Ishikawa (cell line): Measurements from ENCODE around the gene SRC.

Source experiments
- CEBPB ChIP-seq: IDR thresholded peaks from 2 replicates; pipeline ENCODE4 v1.6.1; 2012
- CREB1 ChIP-seq: IDR thresholded peaks from 2 replicates; pipeline ENCODE4 v1.6.1; 2012; ENCODE audit warnings: low read depth
- EGR1 ChIP-seq: IDR thresholded peaks from 2 replicates; pipeline ENCODE4 v1.6.1; 2012
- EP300 ChIP-seq: IDR thresholded peaks from 2 replicates; pipeline ENCODE4 v1.6.1; 2012; ENCODE audit warnings: borderline replicate concordance
- FOXM1 ChIP-seq: IDR thresholded peaks from 2 replicates; pipeline ENCODE4 v1.6.1; 2012; ENCODE audit warnings: low read depth, borderline replicate concordance
- NFIC ChIP-seq: IDR thresholded peaks from 2 replicates; pipeline ENCODE4 v1.6.1; 2012
- RAD21 ChIP-seq: IDR thresholded peaks from 2 replicates; pipeline ENCODE4 v1.6.1; 2012; ENCODE audit warnings: low read depth
- TAF1 ChIP-seq: IDR thresholded peaks from 2 replicates; pipeline ENCODE4 v1.6.1; 2012; ENCODE audit warnings: low read depth, mild to moderate bottlenecking
- TCF12 ChIP-seq: IDR thresholded peaks from 2 replicates; pipeline ENCODE4 v1.6.1; 2012; ENCODE audit warnings: low read depth
- TEAD4 ChIP-seq: IDR thresholded peaks from 2 replicates; pipeline ENCODE4 v1.6.1; 2012
- ZBTB7A ChIP-seq: IDR thresholded peaks from 2 replicates; pipeline ENCODE4 v1.6.1; 2012; ENCODE audit warnings: low read depth
- TF ChIP-seq, protein P1 (sequence below): IDR thresholded peaks from 2 replicates; pipeline ENCODE4 v1.6.1; 2012
- TF ChIP-seq, protein P2 (sequence below): IDR thresholded peaks from 2 replicates; pipeline ENCODE4 v1.6.1; 2012; ENCODE audit warnings: low read depth, mild to moderate bottlenecking
- TF ChIP-seq, protein P3 (sequence below): IDR thresholded peaks from 2 replicates; pipeline ENCODE4 v1.6.1; 2012

Gene SRC

DNA sequence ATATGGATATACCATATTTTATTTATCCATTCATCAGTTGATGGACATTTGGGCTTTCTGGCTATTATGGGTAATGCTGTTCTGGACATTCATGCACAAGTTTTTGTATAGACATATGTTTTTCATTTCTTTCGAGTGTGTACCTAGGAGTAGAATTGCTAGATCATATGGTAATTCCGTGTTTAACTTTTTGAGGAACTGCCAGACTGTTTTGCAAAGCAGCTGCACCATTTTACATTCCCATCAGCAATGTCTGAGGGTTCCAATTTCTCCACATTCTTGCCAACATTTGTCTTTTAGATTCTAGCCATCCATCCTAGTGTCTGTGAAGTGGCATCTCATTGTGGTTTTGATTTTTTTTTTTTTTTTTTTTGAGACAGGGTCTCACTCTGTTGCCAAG, 20.8 kb downstream of the SRC start:
- TF ChIP-seq NFIC (no peak), EP300 (no peak), EGR1 (no peak), RAD21 (no peak)

DNA sequence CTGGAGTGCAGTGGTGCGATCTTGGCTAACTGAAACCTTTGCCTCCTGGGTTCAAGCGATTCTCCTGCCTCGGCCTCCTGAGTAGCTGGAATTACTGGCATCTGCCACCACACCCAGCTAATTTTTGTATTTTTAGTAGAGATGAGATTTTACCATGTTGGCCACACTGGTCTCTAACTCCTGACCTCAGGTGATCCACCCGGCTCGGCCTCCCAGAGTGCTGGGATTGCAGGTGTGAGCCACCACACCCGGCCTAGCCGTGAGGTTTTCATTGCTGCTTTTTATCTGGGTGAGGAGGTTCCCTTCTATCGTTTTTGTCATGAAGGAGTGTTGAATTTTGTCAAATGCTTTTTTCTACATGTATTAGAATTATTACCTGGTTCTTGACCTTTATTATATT, 23.9 kb downstream of the SRC start:
- TF ChIP-seq CEBPB (no peak), CREB1 (no peak), TEAD4 (no peak), EP300 (no peak), ZBTB7A (no peak), RAD21 (no peak)
- TF ChIP-seq, protein P1, sequence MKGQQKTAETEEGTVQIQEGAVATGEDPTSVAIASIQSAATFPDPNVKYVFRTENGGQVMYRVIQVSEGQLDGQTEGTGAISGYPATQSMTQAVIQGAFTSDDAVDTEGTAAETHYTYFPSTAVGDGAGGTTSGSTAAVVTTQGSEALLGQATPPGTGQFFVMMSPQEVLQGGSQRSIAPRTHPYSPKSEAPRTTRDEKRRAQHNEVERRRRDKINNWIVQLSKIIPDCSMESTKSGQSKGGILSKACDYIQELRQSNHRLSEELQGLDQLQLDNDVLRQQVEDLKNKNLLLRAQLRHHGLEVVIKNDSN: no peak
- TF ChIP-seq, protein P2, sequence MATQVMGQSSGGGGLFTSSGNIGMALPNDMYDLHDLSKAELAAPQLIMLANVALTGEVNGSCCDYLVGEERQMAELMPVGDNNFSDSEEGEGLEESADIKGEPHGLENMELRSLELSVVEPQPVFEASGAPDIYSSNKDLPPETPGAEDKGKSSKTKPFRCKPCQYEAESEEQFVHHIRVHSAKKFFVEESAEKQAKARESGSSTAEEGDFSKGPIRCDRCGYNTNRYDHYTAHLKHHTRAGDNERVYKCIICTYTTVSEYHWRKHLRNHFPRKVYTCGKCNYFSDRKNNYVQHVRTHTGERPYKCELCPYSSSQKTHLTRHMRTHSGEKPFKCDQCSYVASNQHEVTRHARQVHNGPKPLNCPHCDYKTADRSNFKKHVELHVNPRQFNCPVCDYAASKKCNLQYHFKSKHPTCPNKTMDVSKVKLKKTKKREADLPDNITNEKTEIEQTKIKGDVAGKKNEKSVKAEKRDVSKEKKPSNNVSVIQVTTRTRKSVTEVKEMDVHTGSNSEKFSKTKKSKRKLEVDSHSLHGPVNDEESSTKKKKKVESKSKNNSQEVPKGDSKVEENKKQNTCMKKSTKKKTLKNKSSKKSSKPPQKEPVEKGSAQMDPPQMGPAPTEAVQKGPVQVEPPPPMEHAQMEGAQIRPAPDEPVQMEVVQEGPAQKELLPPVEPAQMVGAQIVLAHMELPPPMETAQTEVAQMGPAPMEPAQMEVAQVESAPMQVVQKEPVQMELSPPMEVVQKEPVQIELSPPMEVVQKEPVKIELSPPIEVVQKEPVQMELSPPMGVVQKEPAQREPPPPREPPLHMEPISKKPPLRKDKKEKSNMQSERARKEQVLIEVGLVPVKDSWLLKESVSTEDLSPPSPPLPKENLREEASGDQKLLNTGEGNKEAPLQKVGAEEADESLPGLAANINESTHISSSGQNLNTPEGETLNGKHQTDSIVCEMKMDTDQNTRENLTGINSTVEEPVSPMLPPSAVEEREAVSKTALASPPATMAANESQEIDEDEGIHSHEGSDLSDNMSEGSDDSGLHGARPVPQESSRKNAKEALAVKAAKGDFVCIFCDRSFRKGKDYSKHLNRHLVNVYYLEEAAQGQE: no peak

DNA sequence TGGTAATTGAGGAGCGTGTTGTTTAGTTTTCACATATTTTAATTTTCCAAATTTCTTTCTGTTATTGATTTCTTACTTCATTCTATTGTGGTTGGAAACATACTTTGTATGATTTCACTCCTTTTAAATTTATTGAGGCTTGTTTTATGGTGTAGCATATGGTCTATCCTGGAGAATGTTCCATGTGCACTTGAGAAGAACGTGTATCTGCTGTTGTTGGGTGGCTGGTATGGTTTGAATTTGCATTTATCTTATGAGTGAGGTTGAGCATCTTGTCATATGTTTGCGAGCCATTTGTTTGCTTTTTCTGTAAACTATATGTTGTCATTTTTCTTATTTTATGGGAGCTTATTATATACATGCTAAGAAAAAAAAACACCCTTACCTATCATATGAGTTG, 26.5 kb downstream of the SRC start:
- TF ChIP-seq, protein P2: no peak
- TF ChIP-seq RAD21: no peak
- TF ChIP-seq TCF12: no peak
- TF ChIP-seq NFIC: no peak
- TF ChIP-seq EGR1: no peak
- TF ChIP-seq, protein P3, sequence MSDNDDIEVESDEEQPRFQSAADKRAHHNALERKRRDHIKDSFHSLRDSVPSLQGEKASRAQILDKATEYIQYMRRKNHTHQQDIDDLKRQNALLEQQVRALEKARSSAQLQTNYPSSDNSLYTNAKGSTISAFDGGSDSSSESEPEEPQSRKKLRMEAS: no peak

DNA sequence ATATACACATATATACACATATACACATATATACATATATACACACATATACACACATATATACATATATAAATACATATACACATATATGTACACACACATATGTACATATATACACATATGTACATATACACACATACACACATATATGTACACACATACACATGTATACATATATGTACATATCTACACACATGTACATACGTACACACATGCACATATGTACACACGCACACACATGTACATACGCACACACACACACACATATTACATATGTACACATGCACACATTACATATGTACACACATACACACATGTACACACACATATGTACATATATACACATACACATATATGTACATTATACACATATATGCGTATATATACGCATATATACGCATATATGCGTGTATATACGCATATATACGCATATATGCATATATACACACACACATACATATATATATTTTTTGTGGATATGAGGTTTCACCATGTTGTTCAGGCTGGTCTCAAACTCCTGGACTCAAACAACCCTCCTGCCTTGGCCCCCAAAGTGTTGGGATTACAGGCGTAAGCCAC, 27.2 kb downstream of the SRC start:
- TF ChIP-seq RAD21: no peak
- TF ChIP-seq, protein P2: no peak

DNA sequence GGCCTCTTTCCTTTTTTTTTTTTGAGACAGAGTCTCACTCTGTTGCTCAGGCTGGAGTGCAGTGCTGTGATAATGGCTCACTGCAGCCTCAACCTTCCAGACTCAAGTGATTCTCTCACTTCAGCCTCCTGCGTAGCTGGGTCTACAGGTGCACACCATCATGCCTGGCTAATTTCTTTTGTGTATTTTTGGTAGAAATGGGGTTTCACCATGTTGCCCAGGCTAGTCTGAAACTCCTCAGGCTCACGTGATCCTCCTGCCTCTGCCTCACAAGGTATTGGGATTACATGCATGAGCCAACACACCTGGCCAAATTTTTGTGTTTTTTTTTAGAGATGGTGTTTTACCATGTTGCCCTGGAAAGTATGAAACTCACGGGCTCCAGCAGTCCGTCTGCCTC, 29.3 kb downstream of the SRC start:
- TF ChIP-seq RAD21 (no peak), TCF12 (no peak), TAF1 (no peak), CEBPB (no peak), CREB1 (no peak), EP300 (no peak), EGR1 (no peak), NFIC (no peak), FOXM1 (no peak), TEAD4 (no peak)
- TF ChIP-seq, protein P3: no peak
- TF ChIP-seq, protein P1: no peak
- TF ChIP-seq, protein P2: no peak
